Neural cell (in vitro differentiated cells): ENCODE measurements around the gene SMAD9. TPM values are rescaled to one million over a fixed set of nuclear protein-coding genes. Genes with fewer than 3 reads are reported as not detected.

Experiments
- H2AFZ ChIP-seq: fragments of 200-600, 300-800 bp; sonication (generic), shearing (Covaris generic); 2 replicates; pipeline ENCODE4 v1.6.0; 2014; ENCODE audit warnings: low read depth, mild to moderate bottlenecking, antibody characterized with exemption, low read length, moderate library complexity
- H3F3A ChIP-seq: fragments of 200-600 bp; shearing (Covaris generic); 2 replicates; pipeline ENCODE4 v1.6.1; 2016; ENCODE audit warnings: mild to moderate bottlenecking, moderate library complexity, mixed read lengths, antibody characterized with exemption, low read length; ENCODE audit not compliant: insufficient read depth, poor library complexity, severe bottlenecking
- H3K27ac ChIP-seq: fragments of 200-600, 300-800 bp; sonication (generic), shearing (Covaris generic); 2 replicates; pipeline ENCODE4 v1.5.1; 2014; ENCODE audit warnings: mild to moderate bottlenecking, low read length, moderate library complexity
- H3K27me3 ChIP-seq: fragments of 300-800, 200-600 bp; sonication (generic), shearing (Covaris generic); 2 replicates; pipeline ENCODE4 v1.6.0; 2014; ENCODE audit warnings: mild to moderate bottlenecking, low read depth, low read length, moderate library complexity; ENCODE audit not compliant: insufficient read depth
- H3K36me3 ChIP-seq: fragments of 300-800, 200-600 bp; sonication (generic), shearing (Covaris generic); 2 replicates; pipeline ENCODE4 v1.5.1; 2014; ENCODE audit warnings: mild to moderate bottlenecking, antibody characterized with exemption, low read length, moderate library complexity; ENCODE audit not compliant: insufficient read depth
- H3K4me2 ChIP-seq: fragments of 300-800, 200-600 bp; sonication (generic), shearing (Covaris generic); 2 replicates; pipeline ENCODE4 v1.6.0; 2014; ENCODE audit warnings: mild to moderate bottlenecking, low read length
- H3K4me3 ChIP-seq: fragments of 300-800, 200-600 bp; sonication (generic), shearing (Covaris generic); 2 replicates; pipeline ENCODE4 v1.5.1; 2014; ENCODE audit warnings: mild to moderate bottlenecking, low read length, moderate library complexity
- H3K79me2 ChIP-seq: fragments of 200-600 bp; shearing (Covaris generic); replicated peaks from 2 replicates; pipeline ENCODE4 v1.6.0; 2014; ENCODE audit warnings: mild to moderate bottlenecking, low read length, moderate library complexity; ENCODE audit not compliant: insufficient read depth
- H3K9ac ChIP-seq: fragments of 300-800, 200-600 bp; sonication (generic), shearing (Covaris generic); 2 replicates; pipeline ENCODE4 v1.6.1; 2016; ENCODE audit warnings: mild to moderate bottlenecking, low read length, mixed read lengths
- H3K9me2 ChIP-seq: fragments of 200-600 bp; shearing (Covaris generic); 2 replicates; pipeline ENCODE4 v1.6.1; 2016; ENCODE audit warnings: mild to moderate bottlenecking, low read length, mixed read lengths; ENCODE audit not compliant: insufficient read depth
- H3K9me3 ChIP-seq: fragments of 200-600, 300-800 bp; sonication (generic), shearing (Covaris generic); 2 replicates; pipeline ENCODE4 v1.6.1; 2016; ENCODE audit warnings: mild to moderate bottlenecking, mixed run types, low read length, moderate library complexity, mixed read lengths
- H4K20me1 ChIP-seq: fragments of 200-600 bp; shearing (Covaris generic); 2 replicates; pipeline ENCODE4 v1.6.1; 2016; ENCODE audit warnings: mild to moderate bottlenecking, mixed run types; ENCODE audit not compliant: insufficient read depth
- CTCF ChIP-seq: fragments of 450-650 bp; IDR thresholded peaks from 2 replicates; pipeline ENCODE4 v1.5.1; 2014; ENCODE audit warnings: antibody characterized with exemption, mild to moderate bottlenecking, moderate library complexity; ENCODE audit not compliant: poor library complexity, severe bottlenecking
- EP300 ChIP-seq: fragments of 450-650 bp; conservative IDR thresholded peaks from 2 replicates; pipeline ENCODE4 v1.6.1; 2014; ENCODE audit warnings: antibody characterized with exemption, mild to moderate bottlenecking, moderate library complexity; ENCODE audit not compliant: poor library complexity, severe bottlenecking
- EZH2 ChIP-seq: fragments of 200-600, 300-800 bp; shearing (Covaris generic), sonication (generic); IDR thresholded peaks from 2 replicates; pipeline ENCODE4 v1.6.1; 2014; ENCODE audit warnings: antibody characterized with exemption, low read length, borderline replicate concordance, mild to moderate bottlenecking; ENCODE audit not compliant: insufficient read depth, poor library complexity, severe bottlenecking
- MXI1 ChIP-seq: fragments of 450-650 bp; conservative IDR thresholded peaks from 2 replicates; pipeline ENCODE4 v1.6.1; 2014; ENCODE audit warnings: antibody characterized with exemption, mild to moderate bottlenecking; ENCODE audit not compliant: poor library complexity, severe bottlenecking
- POLR2AphosphoS5 ChIP-seq: IDR thresholded peaks from 2 replicates; pipeline ENCODE4 v1.6.1; 2012
- RAD21 ChIP-seq: fragments of 450-650 bp; conservative IDR thresholded peaks from 2 replicates; pipeline ENCODE4 v1.6.1; 2014; ENCODE audit warnings: antibody characterized with exemption, mild to moderate bottlenecking, moderate library complexity
- REST ChIP-seq: IDR thresholded peaks from 2 replicates; pipeline ENCODE4 v1.6.1; 2012; ENCODE audit warnings: borderline replicate concordance
- SMC3 ChIP-seq: fragments of 450-650 bp; conservative IDR thresholded peaks from 2 replicates; pipeline ENCODE4 v1.6.1; 2014; ENCODE audit warnings: antibody characterized with exemption, mild to moderate bottlenecking, moderate library complexity; ENCODE audit not compliant: poor library complexity
- TAF1 ChIP-seq: IDR thresholded peaks from 2 replicates; pipeline ENCODE4 v1.6.1; 2012; ENCODE audit warnings: low read depth
- polyA plus RNA-seq: library from polyadenylated mRNA; depleted of rRNA; stranded (reverse); fragments of >200 nt; gene quantifications from 2 replicates; pipeline ENCODE4 v1.2.3, GENCODE V29; 2014

Gene SMAD9
- polyA plus RNA-seq, 1 donor from 2014 or later = 2.5 TPM

- Histone ChIP-seq H3K4me2 (no peak overlapping the region), H3K27me3 (no peaks in the 10 kb centered on the region), H3F3A (no peaks in the 10 kb centered on the region), H4K20me1 (no peaks in the 10 kb centered on the region), H3K9me3 (no peaks in the 10 kb centered on the region), H3K4me3 (no peak overlapping the region), H3K27ac (no peak overlapping the region), H3K9ac (no peak overlapping the region), H3K36me3 (no peaks in the 10 kb centered on the region), H3K79me2 (no peaks in the 10 kb centered on the region), H2AFZ (no peak overlapping the region), H3K9me2 (no peaks in the 10 kb centered on the region)
- TF ChIP-seq TAF1 (no peak), EP300 (no peak), MXI1 (no peak)
Observed at GRCh38 chr13:36837354-36838092, 82.5 kb downstream of the SMAD9 start.

DNA sequence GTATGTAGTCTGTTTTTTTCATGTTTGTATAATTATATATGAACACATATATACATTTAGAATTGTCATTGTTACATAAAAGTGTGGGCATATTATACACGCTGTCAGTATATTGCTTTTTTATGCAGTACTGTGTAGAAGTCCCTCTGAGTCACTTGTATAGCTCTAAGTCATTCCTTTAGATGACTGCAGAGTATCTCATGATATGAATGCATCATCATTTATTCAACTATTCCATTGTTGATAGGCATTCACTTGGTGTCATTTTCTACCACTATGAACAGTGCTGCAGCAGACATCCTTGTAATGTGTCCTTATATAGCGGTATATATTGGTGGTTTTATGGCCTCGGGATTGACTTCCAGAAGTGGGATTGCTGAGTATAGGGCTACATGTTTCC, 85.7 kb downstream of the SMAD9 start:
- H3K79me2 ChIP-seq = no peaks in the 10 kb centered on the region
- no peak overlapping the region for H3K9ac ChIP-seq
- H3K27ac ChIP-seq = no peak overlapping the region
- no peaks in the 10 kb centered on the region for H4K20me1 ChIP-seq
- TF ChIP-seq EP300 (no peak), MXI1 (no peak), TAF1 (no peak), RAD21 (no peak), CTCF (no peak), SMC3 (no peak), POLR2AphosphoS5 (no peak), REST (no peak), EZH2 (no peak)
- H3K9me2 ChIP-seq = no peaks in the 10 kb centered on the region
- H2AFZ ChIP-seq = no peak overlapping the region
- no peak overlapping the region for H3K4me2 ChIP-seq
- no peaks in the 10 kb centered on the region for H3K9me3 ChIP-seq
- H3F3A ChIP-seq = no peaks in the 10 kb centered on the region
- no peaks in the 10 kb centered on the region for H3K27me3 ChIP-seq
- no peaks in the 10 kb centered on the region for H3K36me3 ChIP-seq
- H3K4me3 ChIP-seq = no peak overlapping the region
